ENCODE measurements around the gene TSKU. TPM values are rescaled to one million over a fixed set of nuclear protein-coding genes. Genes with fewer than 3 reads are reported as not detected.
A peak's percentile ranks its signal among the peaks of the same experiment; 100 is the strongest.

TSKU gene
- total and polyA plus RNA-seq, 8 donors = 2.7 to 25.2 (median 10.7) TPM

DNA sequence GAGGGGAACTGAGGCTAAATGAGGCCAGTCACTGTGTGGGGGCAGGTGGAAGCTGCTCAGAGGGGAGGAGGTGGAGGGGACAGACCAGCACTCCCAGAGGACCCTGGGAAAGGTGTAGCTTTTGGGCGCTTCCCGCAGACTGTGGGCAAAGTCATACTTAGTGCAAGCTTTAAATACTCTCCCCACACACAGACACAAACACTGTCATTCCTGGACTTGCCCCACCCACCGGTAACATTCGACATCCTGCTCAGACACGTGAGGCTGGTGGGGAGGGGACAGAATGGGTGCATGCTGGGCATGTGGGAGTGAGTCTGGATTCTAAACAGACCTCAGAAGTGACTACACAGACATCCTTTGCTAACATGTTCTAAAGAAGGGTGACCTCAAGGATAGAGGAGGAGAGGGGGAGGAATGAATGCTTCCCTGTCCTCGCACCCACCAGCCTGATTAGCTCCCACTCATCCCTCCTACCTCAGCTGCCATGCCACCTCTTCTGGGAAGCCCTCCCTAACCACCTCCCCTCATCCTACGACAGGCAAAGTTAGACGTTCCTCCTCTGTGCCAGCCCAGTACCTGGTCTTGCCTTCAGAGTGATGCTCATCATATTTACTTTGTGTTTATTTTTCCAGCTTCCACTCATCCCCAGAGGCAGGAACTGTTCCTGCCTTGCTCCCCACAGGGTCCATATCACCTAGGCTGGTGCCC, 22.2 kb downstream of the TSKU start:
- H3K27ac ChIP-seq = no peak overlapping the region
- DNase-seq = no peak

DNA sequence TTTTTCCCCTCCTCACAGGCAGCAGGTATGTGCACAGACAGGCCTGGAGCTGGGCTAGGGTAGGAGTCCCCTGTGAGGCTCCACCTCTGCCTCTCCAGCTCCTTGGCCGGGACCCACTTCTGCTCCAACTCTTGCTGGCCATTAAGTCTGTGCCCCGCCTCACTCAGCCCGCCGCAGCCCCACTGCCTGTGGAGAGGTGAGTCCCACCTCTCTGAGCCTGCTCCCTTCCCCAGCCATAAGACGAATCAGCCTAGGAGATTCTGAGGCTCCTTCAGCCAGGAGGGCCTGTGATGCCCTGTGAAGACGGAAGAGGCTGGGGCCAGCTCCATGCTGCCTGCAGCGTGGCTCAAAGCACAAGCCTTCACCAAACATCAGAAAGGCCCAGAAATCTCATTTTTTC, 23.0 kb downstream of the TSKU start:
- H3K4me3 ChIP-seq = no peak overlapping the region
- no peaks in the 10 kb centered on the region for H3K9me3 ChIP-seq
- TF ChIP-seq, protein P1, sequence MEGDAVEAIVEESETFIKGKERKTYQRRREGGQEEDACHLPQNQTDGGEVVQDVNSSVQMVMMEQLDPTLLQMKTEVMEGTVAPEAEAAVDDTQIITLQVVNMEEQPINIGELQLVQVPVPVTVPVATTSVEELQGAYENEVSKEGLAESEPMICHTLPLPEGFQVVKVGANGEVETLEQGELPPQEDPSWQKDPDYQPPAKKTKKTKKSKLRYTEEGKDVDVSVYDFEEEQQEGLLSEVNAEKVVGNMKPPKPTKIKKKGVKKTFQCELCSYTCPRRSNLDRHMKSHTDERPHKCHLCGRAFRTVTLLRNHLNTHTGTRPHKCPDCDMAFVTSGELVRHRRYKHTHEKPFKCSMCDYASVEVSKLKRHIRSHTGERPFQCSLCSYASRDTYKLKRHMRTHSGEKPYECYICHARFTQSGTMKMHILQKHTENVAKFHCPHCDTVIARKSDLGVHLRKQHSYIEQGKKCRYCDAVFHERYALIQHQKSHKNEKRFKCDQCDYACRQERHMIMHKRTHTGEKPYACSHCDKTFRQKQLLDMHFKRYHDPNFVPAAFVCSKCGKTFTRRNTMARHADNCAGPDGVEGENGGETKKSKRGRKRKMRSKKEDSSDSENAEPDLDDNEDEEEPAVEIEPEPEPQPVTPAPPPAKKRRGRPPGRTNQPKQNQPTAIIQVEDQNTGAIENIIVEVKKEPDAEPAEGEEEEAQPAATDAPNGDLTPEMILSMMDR (IDR thresholded peaks at IDR 0.05) = no peak
- DNase-seq = peak in 1 of 6 donors; percentile 17
- no peak for FAIRE-seq
- intact Hi-C loops (cut with DNase I) = loop anchor here in 2 of 3 donors (5.0 to 10.0 kb wide), 2 partner anchors 109 to 111 kb away; no protein-coding TSS in a partner anchor
- WGBS, 2 donors = 92 to 100% methylated on average over 7 of the region's 7 CpGs
- no peaks in the 10 kb centered on the region for H3K36me3 ChIP-seq
- ATAC-seq = no peak
- H3K27me3 ChIP-seq = no peaks in the 10 kb centered on the region
- H3K4me1 ChIP-seq = peaks cover 4 to 22% (median 20%) of the 10 kb centered on the region in 3 donors
- no peak overlapping the region for H3K27ac ChIP-seq

More for the DNA sequence above, 22.2 kb downstream of the TSKU start:
- WGBS, 2 donors = 67 to 78% methylated on average over 8 of the region's 8 CpGs
- Histone ChIP-seq H3K4me3 (no peak overlapping the region), H3K4me1 (peaks cover 6 to 26% (median 25%) of the 10 kb centered on the region in 3 donors), H3K9me3 (no peaks in the 10 kb centered on the region), H3K27me3 (no peaks in the 10 kb centered on the region), H3K36me3 (no peaks in the 10 kb centered on the region)
- TF ChIP-seq, protein P1 (IDR thresholded peaks at IDR 0.05) = no peak
- ATAC-seq = no peak
- FAIRE-seq = no peak
- intact Hi-C loops (cut with DNase I) = loop anchor here in 2 of 3 donors (5.0 to 10.0 kb wide), 2 partner anchors 109 to 112 kb away; no protein-coding TSS in a partner anchor

DNA sequence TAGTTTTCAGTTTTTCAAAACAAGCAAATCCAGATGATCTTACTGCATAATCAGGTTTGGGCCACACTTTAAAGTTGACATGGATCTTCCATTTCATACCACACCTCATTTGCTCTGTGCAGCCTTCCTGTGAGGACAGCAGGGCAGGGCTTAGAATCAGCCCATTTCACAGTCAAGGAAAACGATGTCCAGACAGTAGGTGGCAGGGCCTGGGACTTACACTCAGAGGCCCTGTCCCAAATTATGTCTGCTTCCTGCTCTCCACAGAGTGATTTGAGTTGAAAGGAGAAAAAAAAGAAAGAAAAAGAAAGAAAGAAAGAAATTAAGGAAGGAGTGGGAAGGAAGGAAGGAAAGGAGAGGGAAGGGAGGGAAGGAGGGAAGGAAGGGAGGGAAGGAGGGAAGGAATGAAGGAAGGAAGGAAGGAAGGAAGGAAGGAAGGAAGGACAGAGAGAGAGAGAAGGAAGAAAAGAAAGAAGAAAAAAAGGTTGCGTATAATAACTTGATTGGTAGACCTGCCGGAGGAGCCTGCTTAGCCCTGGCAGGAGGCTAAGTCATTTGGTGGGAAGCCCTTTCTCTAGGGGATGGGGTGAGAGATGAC, 23.6 kb downstream of the TSKU start:
- Histone ChIP-seq H3K4me1 (peaks cover 0 to 16% (median 14%) of the 10 kb centered on the region in 3 donors), H3K4me3 (no peak overlapping the region), H3K27ac (no peak overlapping the region), H3K36me3 (no peaks in the 10 kb centered on the region), H3K27me3 (no peaks in the 10 kb centered on the region), H3K9me3 (no peaks in the 10 kb centered on the region)
- ATAC-seq = no peak
- intact Hi-C loops (cut with DNase I) = loop anchor here in 2 of 3 donors (5.0 to 10.0 kb wide), 2 partner anchors 108 to 111 kb away; no protein-coding TSS in a partner anchor
- TF ChIP-seq, protein P1 (IDR thresholded peaks at IDR 0.05) = no peak
- FAIRE-seq = no peak
- DNase-seq = no peak
- 78 to 91% methylated on average over 3 of the region's 3 CpGs for WGBS, 2 donors

DNA sequence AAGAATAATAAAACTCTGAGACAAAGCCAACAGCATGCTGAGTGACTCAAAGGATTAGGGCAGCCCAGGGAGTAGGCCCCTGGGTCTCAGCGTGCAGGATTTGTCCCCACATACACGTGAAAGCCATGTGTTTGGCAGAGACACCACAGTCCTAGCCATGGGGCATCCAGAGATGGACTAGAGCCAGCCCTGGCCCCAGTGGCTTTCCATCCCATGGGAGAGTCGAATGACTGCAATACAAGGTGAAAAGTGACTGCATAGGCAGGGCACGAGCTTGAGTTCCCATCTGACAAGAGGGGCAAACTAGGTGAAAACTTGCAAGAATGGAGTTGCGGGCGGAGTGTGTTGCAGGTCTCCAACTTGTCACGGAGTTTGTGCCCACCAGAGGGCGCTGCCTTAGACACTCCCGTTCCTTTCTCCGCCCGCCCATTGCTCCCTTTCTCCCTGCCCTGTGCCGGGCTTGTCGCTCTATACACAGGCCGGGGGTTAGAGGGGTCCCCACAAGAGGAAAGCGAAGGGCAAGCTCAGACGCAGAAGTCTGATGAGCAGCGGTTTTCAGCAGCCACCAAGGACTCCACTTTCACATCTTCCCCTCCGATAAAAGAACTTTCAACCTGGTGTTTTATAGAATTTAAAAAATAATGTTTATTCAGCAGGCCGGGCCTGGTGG, 24.2 kb downstream of the TSKU start:
- WGBS, 2 donors = 11 to 14% methylated on average over 19 of the region's 19 CpGs

More for the DNA sequence above, 24.2 kb downstream of the TSKU start:
- no peak overlapping the region for H3K27ac ChIP-seq
- TF ChIP-seq, protein P1 (IDR thresholded peaks at IDR 0.05) = peak; percentile 69 to 85 (median 75)
- no peaks in the 10 kb centered on the region for H3K27me3 ChIP-seq
- no peaks in the 10 kb centered on the region for H3K9me3 ChIP-seq
- FAIRE-seq (no peak), ATAC-seq (peak; percentile 79 to 90 (median 86)), DNase-seq (peak; percentile 66 to 94 (median 86))
- H3K4me3 ChIP-seq = peak overlapping the region in 2 of 4 donors; percentile 7 to 12
- H3K36me3 ChIP-seq = no peaks in the 10 kb centered on the region
- H3K4me1 ChIP-seq = peaks cover 0 to 11% (median 10%) of the 10 kb centered on the region in 3 donors
- intact Hi-C loops (cut with DNase I) = loop anchor here in 2 of 3 donors (5.0 to 10.0 kb wide), 2 partner anchors 107 to 110 kb away; no protein-coding TSS in a partner anchor
